Astrocyte (in vitro differentiated cells and primary cell): ENCODE measurements around the gene STPG3. TPM values are rescaled to one million over a fixed set of nuclear protein-coding genes. Genes with fewer than 3 reads are reported as not detected.

ENCODE experiments used
- DNase-seq: peaks from one replicate; pipeline ENCODE4 v3.0.0-alpha.2; 2010; ENCODE audit warnings: low read depth
- FAIRE-seq: peaks from 2 replicates; lab custom pipeline; 2011; peaks lifted over from hg19 to GRCh38; lab: Jason Lieb, UNC
- H2AFZ ChIP-seq: 2 replicates; pipeline ENCODE4 v1.6.0; 2012; ENCODE audit warnings: low read depth, low read length, inconsistent platforms
- H3K27ac ChIP-seq: 2 replicates; pipeline ENCODE4 v1.5.1; 2011; ENCODE audit warnings: low read depth, low read length, inconsistent platforms
- H3K27me3 ChIP-seq: 2 replicates; pipeline ENCODE4 v1.6.0; 2011; ENCODE audit warnings: low read length, inconsistent platforms; ENCODE audit not compliant: insufficient read depth
- H3K36me3 ChIP-seq: 2 replicates; pipeline ENCODE4 v1.5.1; 2011; ENCODE audit warnings: low read length, inconsistent platforms; ENCODE audit not compliant: insufficient read depth
- H3K4me1 ChIP-seq: 2 replicates; pipeline ENCODE4 v1.5.1; 2011; ENCODE audit warnings: low read length, inconsistent platforms; ENCODE audit not compliant: insufficient read depth
- H3K4me2 ChIP-seq: 2 replicates; pipeline ENCODE4 v1.6.0; 2012; ENCODE audit warnings: low read length, inconsistent platforms
- H3K4me3 ChIP-seq: 2 replicates; pipeline ENCODE4 v1.5.1; 2011; ENCODE audit warnings: low read depth, mild to moderate bottlenecking, low read length, inconsistent platforms; ENCODE audit not compliant: insufficient read depth
- H3K79me2 ChIP-seq: 2 replicates; pipeline ENCODE4 v1.6.0; 2012; ENCODE audit warnings: mild to moderate bottlenecking, low read length, inconsistent platforms; ENCODE audit not compliant: insufficient read depth
- H3K9ac ChIP-seq: 2 replicates; pipeline ENCODE4 v1.6.0; 2012; ENCODE audit warnings: mild to moderate bottlenecking, low read length, inconsistent platforms
- H3K9me3 ChIP-seq: 2 replicates; pipeline ENCODE4 v1.5.1; 2012; ENCODE audit warnings: low read depth, mild to moderate bottlenecking, low read length, inconsistent platforms; ENCODE audit not compliant: insufficient read depth
- H4K20me1 ChIP-seq: 2 replicates; pipeline ENCODE4 v1.6.0; 2012; ENCODE audit warnings: low read length, inconsistent platforms; ENCODE audit not compliant: insufficient read depth
- H3K27ac Mint-ChIP-seq: one replicate; pipeline ENCODE4 v1.8.0; 2021; ENCODE audit warnings: mild to moderate bottlenecking, mixed read lengths; ENCODE audit not compliant: unreplicated experiment
- H3K27me3 Mint-ChIP-seq: one replicate; pipeline ENCODE4 v1.8.0; 2021; ENCODE audit warnings: low read depth, mixed read lengths; ENCODE audit not compliant: unreplicated experiment
- H3K36me3 Mint-ChIP-seq: one replicate; pipeline ENCODE4 v1.8.0; 2021; ENCODE audit warnings: low read depth, mixed read lengths; ENCODE audit not compliant: unreplicated experiment
- H3K4me1 Mint-ChIP-seq: one replicate; pipeline ENCODE4 v1.8.0; 2021; ENCODE audit warnings: low read depth, mixed read lengths; ENCODE audit not compliant: unreplicated experiment
- H3K4me3 Mint-ChIP-seq: one replicate; pipeline ENCODE4 v1.8.0; 2021; ENCODE audit warnings: mild to moderate bottlenecking, moderate library complexity, mixed read lengths; ENCODE audit not compliant: unreplicated experiment
- H3K9me3 Mint-ChIP-seq: one replicate; pipeline ENCODE4 v1.8.0; 2021; ENCODE audit warnings: mild to moderate bottlenecking, mixed read lengths; ENCODE audit not compliant: unreplicated experiment
- EZH2 ChIP-seq: IDR thresholded peaks from 2 replicates; pipeline ENCODE4 v1.6.1; 2012; ENCODE audit warnings: mild to moderate bottlenecking, low read length, inconsistent platforms; ENCODE audit not compliant: insufficient read depth
- total RNA-seq: library from RNA; stranded (reverse); gene quantifications from 2 replicates; pipeline ENCODE4 v1.2.1, GENCODE V29; 2021
- TF ChIP-seq, protein P1 (sequence below): IDR thresholded peaks from 2 replicates; pipeline ENCODE4 v1.5.1; 2011; ENCODE audit warnings: low read depth, mild to moderate bottlenecking, inconsistent platforms, low read length, moderate library complexity; ENCODE audit not compliant: insufficient read depth

The STPG3 gene
- total RNA-seq, 1 donor from 2014 or later, result not detected

DNA sequence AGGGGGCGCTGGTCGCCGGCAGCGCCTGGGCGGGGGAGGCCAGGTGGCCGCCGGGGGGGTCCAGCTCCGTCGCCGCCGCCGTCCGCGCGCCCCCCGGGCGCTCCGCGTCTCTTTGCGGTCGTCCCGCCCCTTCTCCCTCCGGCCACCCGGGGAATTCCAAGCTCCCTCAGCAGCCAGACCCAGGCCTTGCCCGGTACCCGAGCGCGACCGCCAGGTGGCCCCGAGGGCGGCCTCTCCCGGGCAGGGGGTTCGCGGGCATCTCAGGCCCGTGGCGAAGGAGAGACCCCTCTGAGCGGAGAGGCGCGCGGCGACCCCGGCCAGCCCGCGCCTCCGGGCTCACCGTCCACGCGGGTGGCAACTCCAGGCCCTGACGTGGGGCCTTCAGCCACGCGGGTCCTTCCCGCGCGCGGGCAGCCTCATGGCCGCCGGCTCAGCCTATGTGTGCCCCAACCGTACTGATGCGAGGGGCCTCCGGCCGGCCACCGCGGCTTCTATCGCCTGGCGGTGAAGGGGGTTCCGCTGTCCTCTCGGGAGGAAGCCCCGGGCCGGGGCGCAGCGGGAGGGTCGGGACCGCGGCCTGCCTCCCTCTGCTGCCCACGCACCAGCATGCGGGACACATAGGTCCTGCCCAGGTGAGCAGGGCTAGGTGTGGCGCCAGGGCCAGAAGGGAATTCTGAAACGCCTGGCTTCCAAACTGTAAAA lies 51.5 kb downstream of the STPG3 start:
- DNase-seq (peak; percentile 27), FAIRE-seq (no peak)
- peaks cover 5% of the 10 kb centered on the region for H3K4me1 Mint-ChIP-seq
- Histone ChIP-seq H3K4me3 (peak overlapping the region; percentile 38), H4K20me1 (peaks cover 3% of the 10 kb centered on the region), H3K4me2 (peak overlapping the region; percentile 88), H3K4me1 (peaks cover 41% of the 10 kb centered on the region), H3K27ac (no peak overlapping the region), H2AFZ (peak overlapping the region; percentile 71), H3K9me3 (no peaks in the 10 kb centered on the region), H3K79me2 (no peaks in the 10 kb centered on the region), H3K27me3 (peaks cover 8% of the 10 kb centered on the region), H3K9ac (peak overlapping the region; percentile 48), H3K36me3 (no peaks in the 10 kb centered on the region)
- no peaks in the 10 kb centered on the region for H3K27me3 Mint-ChIP-seq
- TF ChIP-seq, protein P1, sequence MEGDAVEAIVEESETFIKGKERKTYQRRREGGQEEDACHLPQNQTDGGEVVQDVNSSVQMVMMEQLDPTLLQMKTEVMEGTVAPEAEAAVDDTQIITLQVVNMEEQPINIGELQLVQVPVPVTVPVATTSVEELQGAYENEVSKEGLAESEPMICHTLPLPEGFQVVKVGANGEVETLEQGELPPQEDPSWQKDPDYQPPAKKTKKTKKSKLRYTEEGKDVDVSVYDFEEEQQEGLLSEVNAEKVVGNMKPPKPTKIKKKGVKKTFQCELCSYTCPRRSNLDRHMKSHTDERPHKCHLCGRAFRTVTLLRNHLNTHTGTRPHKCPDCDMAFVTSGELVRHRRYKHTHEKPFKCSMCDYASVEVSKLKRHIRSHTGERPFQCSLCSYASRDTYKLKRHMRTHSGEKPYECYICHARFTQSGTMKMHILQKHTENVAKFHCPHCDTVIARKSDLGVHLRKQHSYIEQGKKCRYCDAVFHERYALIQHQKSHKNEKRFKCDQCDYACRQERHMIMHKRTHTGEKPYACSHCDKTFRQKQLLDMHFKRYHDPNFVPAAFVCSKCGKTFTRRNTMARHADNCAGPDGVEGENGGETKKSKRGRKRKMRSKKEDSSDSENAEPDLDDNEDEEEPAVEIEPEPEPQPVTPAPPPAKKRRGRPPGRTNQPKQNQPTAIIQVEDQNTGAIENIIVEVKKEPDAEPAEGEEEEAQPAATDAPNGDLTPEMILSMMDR, result peak; percentile 10
- TF ChIP-seq EZH2, result no peak
- H3K9me3 Mint-ChIP-seq, result no peaks in the 10 kb centered on the region
- no peak overlapping the region for H3K27ac Mint-ChIP-seq
- no peaks in the 10 kb centered on the region for H3K36me3 Mint-ChIP-seq
- no peak overlapping the region for H3K4me3 Mint-ChIP-seq

Other genes with a start within 250 kb of the STPG3 start
- gene ABCA2, start 223.0 kb upstream of the STPG3 start, total RNA-seq, result 16.2 and 20.0 TPM in 2 replicates
- gene FUT7, start 219.2 kb upstream of the STPG3 start, total RNA-seq, result not detected in 2 replicates
- gene NPDC1, start 205.1 kb upstream of the STPG3 start, total RNA-seq, result 65.9 and 66.8 TPM in 2 replicates
- 0.14 and 0.55 TPM in 2 replicates for gene ENTPD2, start 197.2 kb upstream of the STPG3 start, total RNA-seq
- gene SAPCD2, start 180.7 kb upstream of the STPG3 start, total RNA-seq, result 0.41 and 0.43 TPM in 2 replicates
- 4.0 and 4.7 TPM in 2 replicates for gene UAP1L1, start 173.8 kb upstream of the STPG3 start, total RNA-seq
- gene MAN1B1, start 164.3 kb upstream of the STPG3 start, total RNA-seq, result 69.2 and 89.0 TPM in 2 replicates
- gene DPP7, start 136.6 kb upstream of the STPG3 start, total RNA-seq, result 53.8 and 68.7 TPM in 2 replicates
- gene GRIN1, start 112.1 kb upstream of the STPG3 start, total RNA-seq, result 0.18 TPM in 1 of 2 replicates, not detected in the other
- not detected in 2 replicates for gene LRRC26, start 81.2 kb upstream of the STPG3 start, total RNA-seq
- gene TMEM210, start 79.2 kb upstream of the STPG3 start, total RNA-seq, result not detected in 2 replicates
- gene ANAPC2, start 62.7 kb upstream of the STPG3 start, total RNA-seq, result 39.2 and 39.7 TPM in 2 replicates
- gene SSNA1, start 62.6 kb upstream of the STPG3 start, total RNA-seq, result 49.1 and 52.7 TPM in 2 replicates
- 16.0 and 17.2 TPM in 2 replicates for gene TPRN, start 50.5 kb upstream of the STPG3 start, total RNA-seq
- 28.7 and 30.9 TPM in 2 replicates for gene TMEM203, start 45.6 kb upstream of the STPG3 start, total RNA-seq
- 13.7 and 14.5 TPM in 2 replicates for gene NDOR1, start 45.6 kb upstream of the STPG3 start, total RNA-seq
- gene RNF208, start 29.0 kb upstream of the STPG3 start, total RNA-seq, result 4.3 and 4.9 TPM in 2 replicates
- gene CYSRT1, start 26.1 kb upstream of the STPG3 start, total RNA-seq, result 1.2 and 1.3 TPM in 2 replicates
- gene RNF224, start 23.8 kb upstream of the STPG3 start, total RNA-seq, result 0.17 TPM in 1 of 2 replicates, not detected in the other
- gene SLC34A3, start 20.4 kb upstream of the STPG3 start, total RNA-seq, result 0.09 TPM in 1 of 2 replicates, not detected in the other
- 188 and 218 TPM in 2 replicates for gene TUBB4B, start 10.0 kb upstream of the STPG3 start, total RNA-seq
- 45.8 and 48.9 TPM in 2 replicates for gene NELFB, start 4.0 kb downstream of the STPG3 start, total RNA-seq
- 10.8 and 11.8 TPM in 2 replicates for gene TOR4A, start 26.4 kb downstream of the STPG3 start, total RNA-seq
- gene NRARP, start 51.0 kb downstream of the STPG3 start, total RNA-seq, result 6.9 and 7.3 TPM in 2 replicates
- 8.5 and 9.4 TPM in 2 replicates for gene EXD3, start 171.9 kb downstream of the STPG3 start, total RNA-seq
- gene NOXA1, start 172.1 kb downstream of the STPG3 start, total RNA-seq, result 0.50 and 0.84 TPM in 2 replicates
- gene ENTPD8, start 190.1 kb downstream of the STPG3 start, total RNA-seq, result 0.11 TPM in 1 of 2 replicates, not detected in the other
- 48.8 and 50.5 TPM in 2 replicates for gene NSMF, start 208.0 kb downstream of the STPG3 start, total RNA-seq